Endothelial cell of umbilical vein (primary cell): ENCODE measurements around the gene LCMT2.

ENCODE experiments used
- EZH2 ChIP-seq: IDR thresholded peaks from 2 replicates; pipeline ENCODE4 v1.6.1; 2012; ENCODE audit warnings: borderline replicate concordance, low read depth, mild to moderate bottlenecking, moderate library complexity, low read length, inconsistent platforms; ENCODE audit not compliant: severe bottlenecking
- GATA2 ChIP-seq: IDR thresholded peaks from 2 replicates; pipeline ENCODE4 v1.7.0; 2011; ENCODE audit warnings: low read depth, mild to moderate bottlenecking, moderate library complexity, mixed read lengths, low read length; ENCODE audit not compliant: insufficient read length, insufficient read depth
- JUN ChIP-seq: IDR thresholded peaks from 2 replicates; pipeline ENCODE4 v1.6.1; 2011; ENCODE audit warnings: borderline replicate concordance, low read depth; ENCODE audit not compliant: insufficient read length, insufficient read depth
- MYC ChIP-seq: IDR thresholded peaks from one replicate; pipeline ENCODE4 v1.6.1; 2011; ENCODE audit warnings: mild to moderate bottlenecking, low read depth, low read length
- POLR2A ChIP-seq: IDR thresholded peaks from 2 replicates; pipeline ENCODE4 v1.6.1; 2012; ENCODE audit warnings: low read depth, mild to moderate bottlenecking, control low read depth, low read length
- POLR2AphosphoS5 ChIP-seq: IDR thresholded peaks from 2 replicates; pipeline ENCODE4 v1.6.1; 2012; ENCODE audit warnings: low read depth, mild to moderate bottlenecking, control low read depth, low read length, moderate library complexity; ENCODE audit not compliant: insufficient read depth
- TF ChIP-seq, protein P1 (sequence below), 2 donors: IDR thresholded peaks; 1 replicate in 1 of 2; 2 replicates in 1 of 2; pipeline ENCODE4 v1.5.1; 2011; ENCODE audit warnings: low read length in 2 of 2, mild to moderate bottlenecking in 2 of 2, moderate library complexity in 2 of 2, control low read depth in 1 of 2, inconsistent platforms in 1 of 2, low read depth in 1 of 2; ENCODE audit not compliant: insufficient read depth in 1 of 2; ENCODE audit errors: extremely low read depth in 1 of 2
- TF ChIP-seq, protein P2 (sequence below): IDR thresholded peaks from 2 replicates; pipeline ENCODE4 v1.6.1; 2011; ENCODE audit not compliant: insufficient read depth, insufficient read length

- TF ChIP-seq, protein P1, sequence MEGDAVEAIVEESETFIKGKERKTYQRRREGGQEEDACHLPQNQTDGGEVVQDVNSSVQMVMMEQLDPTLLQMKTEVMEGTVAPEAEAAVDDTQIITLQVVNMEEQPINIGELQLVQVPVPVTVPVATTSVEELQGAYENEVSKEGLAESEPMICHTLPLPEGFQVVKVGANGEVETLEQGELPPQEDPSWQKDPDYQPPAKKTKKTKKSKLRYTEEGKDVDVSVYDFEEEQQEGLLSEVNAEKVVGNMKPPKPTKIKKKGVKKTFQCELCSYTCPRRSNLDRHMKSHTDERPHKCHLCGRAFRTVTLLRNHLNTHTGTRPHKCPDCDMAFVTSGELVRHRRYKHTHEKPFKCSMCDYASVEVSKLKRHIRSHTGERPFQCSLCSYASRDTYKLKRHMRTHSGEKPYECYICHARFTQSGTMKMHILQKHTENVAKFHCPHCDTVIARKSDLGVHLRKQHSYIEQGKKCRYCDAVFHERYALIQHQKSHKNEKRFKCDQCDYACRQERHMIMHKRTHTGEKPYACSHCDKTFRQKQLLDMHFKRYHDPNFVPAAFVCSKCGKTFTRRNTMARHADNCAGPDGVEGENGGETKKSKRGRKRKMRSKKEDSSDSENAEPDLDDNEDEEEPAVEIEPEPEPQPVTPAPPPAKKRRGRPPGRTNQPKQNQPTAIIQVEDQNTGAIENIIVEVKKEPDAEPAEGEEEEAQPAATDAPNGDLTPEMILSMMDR (IDR thresholded peaks at IDR 0.05; ENCODE audit: extremely low read depth in 1 of 2, insufficient read depth in 1 of 2, low read depth in 1 of 2, low read length in 2 of 2) = no peak
- TF ChIP-seq, protein P2, sequence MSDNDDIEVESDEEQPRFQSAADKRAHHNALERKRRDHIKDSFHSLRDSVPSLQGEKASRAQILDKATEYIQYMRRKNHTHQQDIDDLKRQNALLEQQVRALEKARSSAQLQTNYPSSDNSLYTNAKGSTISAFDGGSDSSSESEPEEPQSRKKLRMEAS = no peak
- no peak for TF ChIP-seq POLR2A
- no peak for TF ChIP-seq POLR2AphosphoS5
- TF ChIP-seq EZH2 = no peak
- TF ChIP-seq MYC = no peak
- TF ChIP-seq JUN = no peak
- TF ChIP-seq GATA2 = no peak
These were observed 31.0 kb downstream of the LCMT2 start for GRCh38 chr15:43299411-43299810.
